ENCODE measurements around the gene POR.
"Not testable (repeated sequence)": the region's sequence is repeated elsewhere in the genome, so short reads cannot be mapped to it uniquely, and the experiment has no call there.

POR gene

GRCh38 chr7:76029682-76030081 lies 114.7 kb downstream of the POR start:
- DNase-seq (ENCODE audit: low spot score) = not testable (repeated sequence)

DNA sequence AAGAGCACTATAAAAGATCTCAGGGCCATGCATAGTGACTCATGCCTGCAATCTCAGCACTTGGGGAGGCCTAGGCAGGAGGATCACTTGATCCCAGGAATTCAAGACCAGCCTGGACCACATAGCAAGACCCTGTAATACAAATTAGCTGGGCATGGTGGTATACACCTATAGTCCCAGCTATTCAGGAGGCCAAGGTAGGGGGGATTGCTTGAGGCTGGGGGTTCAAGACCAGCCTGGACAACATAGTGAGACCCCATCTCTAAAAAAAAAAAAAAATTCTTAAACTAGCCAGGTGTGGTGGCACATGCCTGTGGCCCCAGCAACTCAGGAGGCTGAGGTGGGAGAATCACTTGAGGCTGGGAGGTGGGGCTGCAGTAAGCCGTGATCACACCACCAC lies 117.0 kb downstream of the POR start:
- DNase-seq (ENCODE audit: low spot score) = no peak
